ENCODE results near the gene PPTC7. TPM values are rescaled to one million over a fixed set of nuclear protein-coding genes. Genes with fewer than 3 reads are reported as not detected.
"Not testable (repeated sequence)": the region's sequence is repeated elsewhere in the genome, so short reads cannot be mapped to it uniquely, and the experiment has no call there.

The PPTC7 gene
- polyA plus RNA-seq, 1 donor from 2014 or later, result 7.2 TPM

- Histone ChIP-seq H3K9me2 (ENCODE audit: insufficient read depth, low read length) (no peaks in the 10 kb centered on the region), H3K79me2 (replicated peaks; ENCODE audit: insufficient read depth, low read length) (no peaks in the 10 kb centered on the region), H3K4me3 (ENCODE audit: low read length) (no peak overlapping the region), H3K4me2 (ENCODE audit: low read length) (no peak overlapping the region), H3F3A (ENCODE audit: insufficient read depth, low read length, poor library complexity, severe bottlenecking) (no peaks in the 10 kb centered on the region), H3K9ac (ENCODE audit: low read length) (no peak overlapping the region), H4K20me1 (ENCODE audit: insufficient read depth) (no peaks in the 10 kb centered on the region), H3K27me3 (ENCODE audit: insufficient read depth, low read depth, low read length) (no peaks in the 10 kb centered on the region), H3K27ac (ENCODE audit: low read length) (no peak overlapping the region), H3K9me3 (ENCODE audit: low read length) (no peaks in the 10 kb centered on the region), H2AFZ (ENCODE audit: low read depth, low read length) (no peak overlapping the region), H3K36me3 (ENCODE audit: insufficient read depth, low read length) (no peaks in the 10 kb centered on the region)
- TF ChIP-seq REST (IDR thresholded peaks at IDR 0.05; ENCODE audit: borderline replicate concordance) (no peak), TAF1 (IDR thresholded peaks at IDR 0.05; ENCODE audit: low read depth) (no peak), SMC3 (conservative IDR thresholded peaks at IDR 0.05; ENCODE audit: poor library complexity) (no peak), POLR2AphosphoS5 (IDR thresholded peaks at IDR 0.05) (no peak), EP300 (conservative IDR thresholded peaks at IDR 0.05; ENCODE audit: poor library complexity, severe bottlenecking) (no peak), MXI1 (conservative IDR thresholded peaks at IDR 0.05; ENCODE audit: poor library complexity, severe bottlenecking) (no peak), CTCF (IDR thresholded peaks at IDR 0.05; ENCODE audit: poor library complexity, severe bottlenecking) (no peak), RAD21 (conservative IDR thresholded peaks at IDR 0.05) (no peak)
Measured at GRCh38 chr12:110590059-110590458, 6.9 kb upstream of the PPTC7 start.

- H3F3A ChIP-seq (ENCODE audit: insufficient read depth, low read length, poor library complexity, severe bottlenecking); H3K27ac ChIP-seq (ENCODE audit: low read length); H3K4me3 ChIP-seq (ENCODE audit: low read length); H3K9me3 ChIP-seq (ENCODE audit: low read length); H3K4me2 ChIP-seq (ENCODE audit: low read length); H4K20me1 ChIP-seq (ENCODE audit: insufficient read depth); H3K36me3 ChIP-seq (ENCODE audit: insufficient read depth, low read length); H3K79me2 ChIP-seq (replicated peaks; ENCODE audit: insufficient read depth, low read length); H3K9ac ChIP-seq (ENCODE audit: low read length); H2AFZ ChIP-seq (ENCODE audit: low read depth, low read length); H3K27me3 ChIP-seq (ENCODE audit: insufficient read depth, low read depth, low read length); H3K9me2 ChIP-seq (ENCODE audit: insufficient read depth, low read length): not testable (repeated sequence)
Measured at GRCh38 chr12:110587102-110587501, 4.0 kb upstream of the PPTC7 start.

- Histone ChIP-seq H3K9me3 (ENCODE audit: low read length) (no peaks in the 10 kb centered on the region), H3K9me2 (ENCODE audit: insufficient read depth, low read length) (no peaks in the 10 kb centered on the region), H3K36me3 (ENCODE audit: insufficient read depth, low read length) (no peaks in the 10 kb centered on the region), H3K9ac (ENCODE audit: low read length) (no peak overlapping the region), H3K4me2 (ENCODE audit: low read length) (no peak overlapping the region), H2AFZ (ENCODE audit: low read depth, low read length) (no peak overlapping the region), H3K4me3 (ENCODE audit: low read length) (no peak overlapping the region), H3K79me2 (replicated peaks; ENCODE audit: insufficient read depth, low read length) (peaks cover 13% of the 10 kb centered on the region), H4K20me1 (ENCODE audit: insufficient read depth) (peaks cover 4% of the 10 kb centered on the region), H3K27me3 (ENCODE audit: insufficient read depth, low read depth, low read length) (no peaks in the 10 kb centered on the region), H3F3A (ENCODE audit: insufficient read depth, low read length, poor library complexity, severe bottlenecking) (no peaks in the 10 kb centered on the region), H3K27ac (ENCODE audit: low read length) (no peak overlapping the region)
- TF ChIP-seq MXI1 (conservative IDR thresholded peaks at IDR 0.05; ENCODE audit: poor library complexity, severe bottlenecking) (no peak), REST (IDR thresholded peaks at IDR 0.05; ENCODE audit: borderline replicate concordance) (no peak), EZH2 (IDR thresholded peaks at IDR 0.05; ENCODE audit: borderline replicate concordance, insufficient read depth, low read length, poor library complexity, severe bottlenecking) (no peak), RAD21 (conservative IDR thresholded peaks at IDR 0.05) (no peak), SMC3 (conservative IDR thresholded peaks at IDR 0.05; ENCODE audit: poor library complexity) (no peak), CTCF (IDR thresholded peaks at IDR 0.05; ENCODE audit: poor library complexity, severe bottlenecking) (no peak), EP300 (conservative IDR thresholded peaks at IDR 0.05; ENCODE audit: poor library complexity, severe bottlenecking) (no peak), POLR2AphosphoS5 (IDR thresholded peaks at IDR 0.05) (no peak), TAF1 (IDR thresholded peaks at IDR 0.05; ENCODE audit: low read depth) (no peak)
Measured at GRCh38 chr12:110585231-110585799, 2.2 kb upstream of the PPTC7 start.
